HEK293 (cell line): Measurements from ENCODE around the gene NAV2.

ENCODE experiments used
- CTCF ChIA-PET: fragments of 350-600 bp; formaldehyde crosslinking; extraction: SDS; loops from one replicate; lab custom pipeline; 2021; ENCODE audit warnings: antibody characterized with exemption; lab: Yijun Ruan, JAX
- POLR2A ChIA-PET: fragments of 300-600 bp; formaldehyde crosslinking; extraction: SDS; loops from one replicate; lab custom pipeline; 2020; ENCODE audit warnings: antibody characterized with exemption, inconsistent platforms; lab: Yijun Ruan, JAX
- H3K27ac ChIP-seq: fragments of 200-500 bp; sonication (Bioruptor generic); 2 replicates; pipeline ENCODE4 v1.5.1; 2014; ENCODE audit warnings: low read depth, low read length, control low read depth, inconsistent platforms; ENCODE audit errors: extremely low read depth
- H3K36me3 ChIP-seq, 2 experiments: fragments of 200-500 bp in 1 of 2; sonication (Bioruptor generic) in 1 of 2; 1 replicate in 1 of 2; 2 replicates in 1 of 2; pipeline ENCODE4 v1.5.1; 2014 to 2017; ENCODE audit warnings: inconsistent platforms in 2 of 2, low read length in 2 of 2; ENCODE audit not compliant: control insufficient read depth in 2 of 2, insufficient read depth in 1 of 2
- H3K4me1 ChIP-seq: fragments of 200-500 bp; sonication (Bioruptor generic); 2 replicates; pipeline ENCODE4 v1.5.1; 2014; ENCODE audit warnings: mild to moderate bottlenecking, low read length, inconsistent platforms; ENCODE audit not compliant: control insufficient read depth, insufficient read depth
- H3K4me3 ChIP-seq: 2 replicates; pipeline ENCODE4 v1.5.1; 2011; ENCODE audit warnings: low read depth, mild to moderate bottlenecking, control low read depth, low read length, moderate library complexity
- H3K9me3 ChIP-seq: fragments of 200-500 bp; sonication (Bioruptor generic); 2 replicates; pipeline ENCODE4 v1.5.1; 2014; ENCODE audit warnings: low read depth, low read length, inconsistent platforms; ENCODE audit not compliant: control insufficient read depth, insufficient read depth
- BCL11B ChIP-seq: fragments of 450-650 bp; formaldehyde crosslinking; IDR thresholded peaks from 2 replicates; pipeline ENCODE4 v1.5.1; 2016; ENCODE audit warnings: low read depth, missing biosample characterization, missing genetic modification characterization
- CTCF ChIP-seq: fragments of 450-650 bp; formaldehyde crosslinking; IDR thresholded peaks from 2 replicates; pipeline ENCODE4 v1.5.1; 2016; ENCODE audit warnings: missing biosample characterization, missing genetic modification characterization
- GLI4 ChIP-seq: fragments of 450-650 bp; formaldehyde crosslinking; IDR thresholded peaks from 2 replicates; pipeline ENCODE4 v1.5.1; 2016; ENCODE audit warnings: missing biosample characterization, missing genetic modification characterization
- HIC1 ChIP-seq: fragments of 450-650 bp; formaldehyde crosslinking; IDR thresholded peaks from 2 replicates; pipeline ENCODE4 v1.5.1; 2016; ENCODE audit warnings: missing biosample characterization, missing genetic modification characterization
- OSR2 ChIP-seq: fragments of 450-650 bp; formaldehyde crosslinking; IDR thresholded peaks from 2 replicates; pipeline ENCODE4 v1.5.1; 2016; ENCODE audit warnings: missing biosample characterization, missing genetic modification characterization
- SALL2 ChIP-seq: fragments of 450-650 bp; formaldehyde crosslinking; IDR thresholded peaks from 2 replicates; pipeline ENCODE4 v1.5.0; 2017; ENCODE audit warnings: missing biosample characterization, mild to moderate bottlenecking, missing genetic modification characterization, borderline replicate concordance
- TRIM28 ChIP-seq: IDR thresholded peaks from 2 replicates; pipeline ENCODE4 v1.6.1; 2011; ENCODE audit warnings: low read length, control low read depth, borderline replicate concordance
- ZFP41 ChIP-seq: fragments of 450-650 bp; formaldehyde crosslinking; IDR thresholded peaks from 2 replicates; pipeline ENCODE4 v1.5.1; 2016; ENCODE audit warnings: missing biosample characterization, missing genetic modification characterization, borderline replicate concordance
- ZNF10 ChIP-seq: fragments of 450-650 bp; formaldehyde crosslinking; IDR thresholded peaks from 2 replicates; pipeline ENCODE4 v1.5.1; 2017; ENCODE audit warnings: missing biosample characterization, missing genetic modification characterization
- ZNF157 ChIP-seq: fragments of 450-650 bp; formaldehyde crosslinking; IDR thresholded peaks from 2 replicates; pipeline ENCODE4 v1.5.1; 2016; ENCODE audit warnings: missing biosample characterization, missing genetic modification characterization
- ZNF16 ChIP-seq: fragments of 450-650 bp; formaldehyde crosslinking; IDR thresholded peaks from 2 replicates; pipeline ENCODE4 v1.5.1; 2016; ENCODE audit warnings: low read depth, missing biosample characterization, missing genetic modification characterization
- ZNF221 ChIP-seq: fragments of 450-650 bp; formaldehyde crosslinking; IDR thresholded peaks from 2 replicates; pipeline ENCODE4 v1.5.1; 2017; ENCODE audit warnings: missing biosample characterization, missing genetic modification characterization, borderline replicate concordance
- ZNF23 ChIP-seq: fragments of 450-650 bp; formaldehyde crosslinking; IDR thresholded peaks from 2 replicates; pipeline ENCODE4 v1.5.1; 2016; ENCODE audit warnings: missing biosample characterization, missing genetic modification characterization, borderline replicate concordance
- ZNF416 ChIP-seq: fragments of 450-650 bp; formaldehyde crosslinking; IDR thresholded peaks from 2 replicates; pipeline ENCODE4 v1.5.1; 2016; ENCODE audit warnings: missing biosample characterization, missing genetic modification characterization
- ZNF544 ChIP-seq: fragments of 450-650 bp; formaldehyde crosslinking; IDR thresholded peaks from 2 replicates; pipeline ENCODE4 v1.5.0; 2017; ENCODE audit warnings: missing biosample characterization, missing genetic modification characterization
- ZNF549 ChIP-seq: fragments of 450-650 bp; IDR thresholded peaks from 2 replicates; pipeline ENCODE4 v1.5.1; 2018; ENCODE audit warnings: missing biosample characterization, missing genetic modification characterization, mild to moderate bottlenecking, inconsistent platforms, moderate library complexity
- ZNF596 ChIP-seq: fragments of 450-650 bp; IDR thresholded peaks from 2 replicates; pipeline ENCODE4 v1.5.0; 2018; ENCODE audit warnings: missing biosample characterization, mild to moderate bottlenecking, missing genetic modification characterization, moderate library complexity
- ZNF621 ChIP-seq: fragments of 450-650 bp; formaldehyde crosslinking; IDR thresholded peaks from 2 replicates; pipeline ENCODE4 v1.5.1; 2017; ENCODE audit warnings: missing biosample characterization, missing genetic modification characterization
- ZNF791 ChIP-seq: fragments of 450-650 bp; formaldehyde crosslinking; IDR thresholded peaks from 2 replicates; pipeline ENCODE4 v1.5.1; 2016; ENCODE audit warnings: missing biosample characterization, missing genetic modification characterization
- ZNF837 ChIP-seq: fragments of 450-650 bp; formaldehyde crosslinking; IDR thresholded peaks from 2 replicates; pipeline ENCODE4 v1.5.1; 2016; ENCODE audit warnings: missing biosample characterization, missing genetic modification characterization
- TF ChIP-seq, protein P1 (sequence below): fragments of 450-650 bp; formaldehyde crosslinking; IDR thresholded peaks from 2 replicates; pipeline ENCODE4 v1.5.1; 2016; ENCODE audit warnings: missing biosample characterization, missing genetic modification characterization

Gene NAV2

GRCh38 chr11:19701421-19701820 lies 11.2 kb upstream of the NAV2 start (continued):
- TF ChIP-seq SALL2 (tag by site-specific recombination) (no peak), ZNF157 (tag by site-specific recombination) (no peak)

DNA sequence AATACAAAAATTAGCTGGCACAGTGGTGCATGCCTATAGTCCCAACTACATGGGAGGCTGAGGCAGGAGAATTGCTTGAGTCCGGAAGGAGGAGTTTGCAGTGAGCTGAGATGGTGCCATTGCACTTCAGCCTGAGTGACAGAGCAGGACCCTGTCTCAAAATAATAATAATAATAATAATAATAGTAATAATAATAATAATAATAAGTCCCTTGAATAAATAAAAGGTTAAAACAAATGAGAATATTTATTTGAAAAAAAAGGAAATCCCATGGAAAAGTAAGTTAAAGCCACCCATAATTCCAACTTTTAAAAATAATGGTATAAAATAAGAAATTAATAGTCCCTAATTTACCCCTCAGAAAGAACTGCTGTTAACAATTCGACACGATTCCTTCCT lies 10.0 kb upstream of the NAV2 start:
- Histone ChIP-seq H3K4me1 (no peaks in the 10 kb centered on the region), H3K27ac (no peak overlapping the region), H3K4me3 (no peak overlapping the region), H3K36me3 (no peaks in the 10 kb centered on the region), H3K9me3 (no peaks in the 10 kb centered on the region)
- ChIA-PET POLR2A (no interaction called here), CTCF (interaction anchor here (0.6 to 1.6 kb wide), 2 partner anchors 10 to 83 kb away, joined by 3 to 4 read pairs; partner anchors contain the start of gene NAV2)
- TF ChIP-seq ZNF157 (tag by site-specific recombination) = no peak
- TF ChIP-seq BCL11B (tag by site-specific recombination) = no peak
- TF ChIP-seq ZNF549 (tag by site-specific recombination) = no peak
- no peak for TF ChIP-seq ZFP41 (tag by site-specific recombination)
- TF ChIP-seq ZNF221 = no peak
- no peak for TF ChIP-seq TRIM28
- TF ChIP-seq ZNF16 (tag by site-specific recombination) = no peak
- no peak for TF ChIP-seq ZNF596 (tag by site-specific recombination)
- TF ChIP-seq ZNF837 (tag by site-specific recombination) = no peak
- TF ChIP-seq ZNF23 (tag by site-specific recombination) = no peak
- TF ChIP-seq ZNF416 (tag by site-specific recombination) = no peak
- TF ChIP-seq, protein P1, sequence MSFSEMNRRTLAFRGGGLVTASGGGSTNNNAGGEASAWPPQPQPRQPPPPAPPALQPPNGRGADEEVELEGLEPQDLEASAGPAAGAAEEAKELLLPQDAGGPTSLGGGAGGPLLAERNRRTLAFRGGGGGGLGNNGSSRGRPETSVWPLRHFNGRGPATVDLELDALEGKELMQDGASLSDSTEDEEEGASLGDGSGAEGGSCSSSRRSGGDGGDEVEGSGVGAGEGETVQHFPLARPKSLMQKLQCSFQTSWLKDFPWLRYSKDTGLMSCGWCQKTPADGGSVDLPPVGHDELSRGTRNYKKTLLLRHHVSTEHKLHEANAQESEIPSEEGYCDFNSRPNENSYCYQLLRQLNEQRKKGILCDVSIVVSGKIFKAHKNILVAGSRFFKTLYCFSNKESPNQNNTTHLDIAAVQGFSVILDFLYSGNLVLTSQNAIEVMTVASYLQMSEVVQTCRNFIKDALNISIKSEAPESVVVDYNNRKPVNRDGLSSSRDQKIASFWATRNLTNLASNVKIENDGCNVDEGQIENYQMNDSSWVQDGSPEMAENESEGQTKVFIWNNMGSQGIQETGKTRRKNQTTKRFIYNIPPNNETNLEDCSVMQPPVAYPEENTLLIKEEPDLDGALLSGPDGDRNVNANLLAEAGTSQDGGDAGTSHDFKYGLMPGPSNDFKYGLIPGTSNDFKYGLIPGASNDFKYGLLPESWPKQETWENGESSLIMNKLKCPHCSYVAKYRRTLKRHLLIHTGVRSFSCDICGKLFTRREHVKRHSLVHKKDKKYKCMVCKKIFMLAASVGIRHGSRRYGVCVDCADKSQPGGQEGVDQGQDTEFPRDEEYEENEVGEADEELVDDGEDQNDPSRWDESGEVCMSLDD (tag by site-specific recombination) = no peak

DNA sequence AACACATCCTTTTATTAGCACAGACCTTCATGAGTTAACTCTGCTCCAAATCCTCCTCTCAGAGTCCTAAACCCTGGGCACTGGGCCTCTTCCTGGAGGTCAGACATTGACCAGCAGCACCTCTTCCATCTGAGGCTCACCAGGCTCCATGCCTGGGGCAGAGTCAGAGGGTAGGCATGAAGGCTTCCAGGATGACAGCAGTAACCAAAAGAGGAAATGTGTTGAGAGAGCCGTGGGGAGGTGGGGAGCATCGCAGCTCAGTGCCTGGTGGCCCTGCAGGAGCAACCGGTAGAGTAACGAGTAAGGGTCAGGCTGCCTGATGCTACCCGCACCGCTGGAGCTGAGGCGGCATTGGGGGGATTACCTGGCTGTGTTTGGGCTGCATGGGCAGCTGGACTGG lies 9.4 kb upstream of the NAV2 start:
- POLR2A ChIA-PET = interaction anchor here (0.6 kb wide), 1 partner anchor 180 kb away, joined by 12 read pairs; no protein-coding TSS in a partner anchor
- Histone ChIP-seq H3K9me3 (no peaks in the 10 kb centered on the region), H3K4me1 (no peaks in the 10 kb centered on the region), H3K36me3 (no peaks in the 10 kb centered on the region), H3K4me3 (no peak overlapping the region), H3K27ac (no peak overlapping the region)
- CTCF ChIA-PET = no interaction called here
- TF ChIP-seq ZNF791 (tag by site-specific recombination) (no peak), ZNF544 (tag by site-specific recombination) (no peak), ZNF621 (tag by site-specific recombination) (no peak), ZNF10 (tag by site-specific recombination) (no peak), HIC1 (tag by site-specific recombination) (no peak), OSR2 (tag by site-specific recombination) (no peak), CTCF (tag by site-specific recombination) (no peak), ZNF16 (tag by site-specific recombination) (no peak), GLI4 (no peak)
